Neural cell (in vitro differentiated cells): Measurements from ENCODE around the gene ORMDL1.

Experiments
- CTCF ChIP-seq: fragments of 450-650 bp; IDR thresholded peaks from 2 replicates; pipeline ENCODE4 v1.5.1; 2014; ENCODE audit warnings: antibody characterized with exemption, mild to moderate bottlenecking, moderate library complexity; ENCODE audit not compliant: poor library complexity, severe bottlenecking
- EZH2 ChIP-seq: fragments of 200-600, 300-800 bp; shearing (Covaris generic), sonication (generic); IDR thresholded peaks from 2 replicates; pipeline ENCODE4 v1.6.1; 2014; ENCODE audit warnings: antibody characterized with exemption, low read length, borderline replicate concordance, mild to moderate bottlenecking; ENCODE audit not compliant: insufficient read depth, poor library complexity, severe bottlenecking
- POLR2AphosphoS5 ChIP-seq: IDR thresholded peaks from 2 replicates; pipeline ENCODE4 v1.6.1; 2012
- REST ChIP-seq: IDR thresholded peaks from 2 replicates; pipeline ENCODE4 v1.6.1; 2012; ENCODE audit warnings: borderline replicate concordance

DNA sequence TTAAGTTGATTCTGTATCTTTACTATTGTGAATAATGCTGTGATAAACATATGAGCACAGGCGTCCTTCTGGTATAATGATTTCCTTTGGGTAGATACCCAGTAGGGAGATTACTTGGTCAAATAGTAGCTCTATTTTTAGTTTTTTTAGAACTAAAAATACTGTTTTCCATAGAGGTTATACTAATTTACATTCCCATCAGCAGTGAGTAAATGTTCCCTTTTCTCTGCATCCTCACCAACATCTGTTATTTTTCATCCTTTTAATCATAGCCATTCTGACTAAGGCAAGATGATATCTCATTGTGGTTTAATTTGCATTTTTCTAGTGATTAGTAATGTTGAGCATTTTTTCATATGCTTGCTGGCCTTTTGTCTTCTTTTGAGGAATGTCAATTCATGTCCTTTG lies 35.2 kb upstream of the ORMDL1 start:
- TF ChIP-seq CTCF: no peak
- TF ChIP-seq EZH2: no peak
- no peak for TF ChIP-seq REST
- no peak for TF ChIP-seq POLR2AphosphoS5
